Mesenchymal stem cell (in vitro differentiated cells and primary cell): Measurements from ENCODE around the gene SLC7A10.

Source experiments
- DNase-seq: peaks from one replicate; pipeline ENCODE4 v3.0.0-alpha.2; 2013
- H2AFZ ChIP-seq: one replicate; pipeline ENCODE4 v1.6.1; 2013; ENCODE audit warnings: low read depth, mild to moderate bottlenecking, control low read depth, inconsistent platforms, low read length, moderate library complexity
- H2AK5ac ChIP-seq: 2 replicates; pipeline ENCODE4 v1.6.1; 2013; ENCODE audit warnings: low read length, moderate library complexity, mild to moderate bottlenecking, inconsistent platforms; ENCODE audit not compliant: severe bottlenecking
- H2BK120ac ChIP-seq: one replicate; pipeline ENCODE4 v1.6.1; 2013; ENCODE audit warnings: low read depth, mild to moderate bottlenecking, inconsistent platforms, low read length, moderate library complexity
- H2BK12ac ChIP-seq, 2 experiments: one replicate each; pipeline ENCODE4 v1.6.1; 2013; ENCODE audit warnings: inconsistent platforms in 2 of 2, low read length in 2 of 2, mild to moderate bottlenecking in 2 of 2, moderate library complexity in 2 of 2, control low read depth in 1 of 2
- H2BK15ac ChIP-seq: one replicate; pipeline ENCODE4 v1.6.1; 2013; ENCODE audit warnings: mild to moderate bottlenecking, low read depth, inconsistent platforms; ENCODE audit not compliant: poor library complexity, severe bottlenecking
- H2BK5ac ChIP-seq: 2 replicates; pipeline ENCODE4 v1.6.1; 2013; ENCODE audit warnings: low read depth, mild to moderate bottlenecking, low read length, control low read depth, inconsistent platforms; ENCODE audit not compliant: poor library complexity, severe bottlenecking
- H3K14ac ChIP-seq, 2 experiments: one replicate each; pipeline ENCODE4 v1.6.1; 2013; ENCODE audit warnings: inconsistent platforms in 2 of 2, low read length in 2 of 2, control low read depth in 1 of 2, mild to moderate bottlenecking in 1 of 2, moderate library complexity in 1 of 2
- H3K18ac ChIP-seq, 2 experiments: one replicate each; pipeline ENCODE4 v1.6.1; 2013; ENCODE audit warnings: inconsistent platforms in 2 of 2, low read length in 2 of 2, control low read depth in 1 of 2, low read depth in 1 of 2, mild to moderate bottlenecking in 1 of 2
- H3K23ac ChIP-seq, 2 experiments: one replicate each; pipeline ENCODE4 v1.6.1; 2013; ENCODE audit warnings: inconsistent platforms in 2 of 2, low read length in 2 of 2, mild to moderate bottlenecking in 2 of 2, moderate library complexity in 2 of 2, control low read depth in 1 of 2
- H3K27ac ChIP-seq: 2 replicates; pipeline ENCODE4 v1.5.1; 2013; ENCODE audit warnings: mild to moderate bottlenecking, moderate library complexity, low read length, control low read depth, inconsistent platforms; ENCODE audit not compliant: poor library complexity, severe bottlenecking
- H3K27me3 ChIP-seq, 2 experiments: 2 replicates each; pipeline versions ENCODE4 v1.6.1 to v1.7.0; 2013; ENCODE audit warnings: low read length in 2 of 2, mild to moderate bottlenecking in 2 of 2, moderate library complexity in 2 of 2, control low read depth in 1 of 2, inconsistent platforms in 1 of 2; ENCODE audit not compliant: control insufficient read depth in 1 of 2, insufficient read depth in 1 of 2
- H3K36me3 ChIP-seq, 2 experiments: 2 replicates each; pipeline versions ENCODE4 v1.6.1 to v1.7.0; 2013; ENCODE audit warnings: low read length in 2 of 2, control low read depth in 1 of 2, inconsistent platforms in 1 of 2, low read depth in 1 of 2, mild to moderate bottlenecking in 1 of 2; ENCODE audit not compliant: insufficient read depth in 2 of 2, control insufficient read depth in 1 of 2
- H3K4ac ChIP-seq, 2 experiments: one replicate each; pipeline ENCODE4 v1.6.1; 2013; ENCODE audit warnings: inconsistent platforms in 2 of 2, low read length in 2 of 2, mild to moderate bottlenecking in 2 of 2, moderate library complexity in 2 of 2, control low read depth in 1 of 2, low read depth in 1 of 2
- H3K4me1 ChIP-seq: 2 replicates; pipeline ENCODE4 v1.6.1; 2013; ENCODE audit warnings: low read depth, low read length, control low read depth; ENCODE audit not compliant: control insufficient read depth, insufficient read depth
- H3K4me2 ChIP-seq: 2 replicates; pipeline ENCODE4 v1.6.1; 2013; ENCODE audit warnings: low read length, mild to moderate bottlenecking, inconsistent platforms; ENCODE audit not compliant: poor library complexity, severe bottlenecking
- H3K4me3 ChIP-seq, 2 experiments: 2 replicates each; pipeline versions ENCODE4 v1.5.1 to v1.7.0; 2013; ENCODE audit warnings: low read length in 2 of 2, mild to moderate bottlenecking in 2 of 2, control low read depth in 1 of 2, low read depth in 1 of 2; ENCODE audit not compliant: insufficient read depth in 1 of 2
- H3K79me1 ChIP-seq: replicated peaks from 2 replicates; pipeline ENCODE4 v1.6.1; 2013; ENCODE audit warnings: mild to moderate bottlenecking, control low read depth, low read length, inconsistent platforms; ENCODE audit not compliant: poor library complexity, severe bottlenecking
- H3K9ac ChIP-seq: 2 replicates; pipeline ENCODE4 v1.7.0; 2013; ENCODE audit warnings: mild to moderate bottlenecking, low read length, moderate library complexity
- H3K9me3 ChIP-seq: 2 replicates; pipeline ENCODE4 v1.7.0; 2013; ENCODE audit warnings: mild to moderate bottlenecking, low read length; ENCODE audit not compliant: control insufficient read depth
- H4K8ac ChIP-seq: one replicate; pipeline ENCODE4 v1.6.1; 2013; ENCODE audit warnings: inconsistent platforms, mild to moderate bottlenecking, low read length, moderate library complexity
- H4K91ac ChIP-seq: one replicate; pipeline ENCODE4 v1.6.1; 2013; ENCODE audit warnings: mild to moderate bottlenecking, low read length, inconsistent platforms
- WGBS: methylation state at CpG from one replicate; pipeline ENCODE4 v1.1.7; 2013; ENCODE audit warnings: mixed read lengths; 5-methylcytosine and 5-hydroxymethylcytosine counted together

The SLC7A10 gene

DNA sequence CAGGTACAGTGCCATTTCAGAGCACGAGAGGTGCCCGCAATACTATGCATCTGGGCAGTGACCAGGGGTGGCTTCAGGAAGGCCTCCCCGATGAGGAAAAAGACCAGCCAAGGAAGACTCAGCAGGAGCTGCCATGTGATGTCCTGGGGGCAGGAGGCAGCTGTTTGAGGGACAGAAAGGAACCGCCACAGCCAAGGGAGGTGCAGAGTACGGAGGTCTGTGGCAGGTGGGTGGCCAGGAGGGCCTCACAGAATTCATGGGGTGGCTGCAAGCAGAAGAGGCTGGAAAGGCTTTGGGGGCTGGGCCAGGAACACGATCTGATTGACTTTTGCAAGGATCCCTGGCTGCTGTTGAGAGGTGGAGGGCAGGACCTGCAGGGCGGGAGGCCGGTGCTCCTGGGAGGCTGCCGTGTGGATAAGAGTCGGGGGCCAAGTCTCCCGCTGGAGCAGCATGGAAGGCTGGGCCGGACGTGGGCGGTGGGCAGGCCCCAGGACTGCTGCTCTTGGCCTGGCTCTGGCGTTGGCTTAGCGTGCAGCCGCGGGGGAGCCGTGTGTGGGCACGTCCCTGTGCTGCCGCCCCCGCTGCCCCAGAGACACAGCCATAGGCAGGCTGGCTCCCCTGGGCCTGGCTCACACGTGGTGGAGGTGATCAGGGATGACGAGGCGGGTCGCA, 47.6 kb upstream of the SLC7A10 start:
- Histone ChIP-seq H3K4me2 (no peak overlapping the region), H3K79me1 (no peaks in the 10 kb centered on the region), H2AFZ (no peak overlapping the region), H3K4me3 (no peak overlapping the region), H3K9ac (no peak overlapping the region), H3K36me3 (no peaks in the 10 kb centered on the region), H4K91ac (peak overlapping the region; percentile 41), H3K27me3 (no peaks in the 10 kb centered on the region), H3K9me3 (no peaks in the 10 kb centered on the region), H3K4ac (no peak overlapping the region), H3K14ac (no peak overlapping the region), H4K8ac (no peak overlapping the region), H2BK15ac (no peak overlapping the region), H3K4me1 (peaks cover 25% of the 10 kb centered on the region), H3K23ac (no peak overlapping the region), H2BK12ac (no peak overlapping the region), H2BK5ac (no peak overlapping the region), H3K27ac (no peak overlapping the region), H3K18ac (no peak overlapping the region), H2BK120ac (no peak overlapping the region), H2AK5ac (no peak overlapping the region)
- WGBS, result 83% methylated on average over 26 of the region's 26 CpGs
- DNase-seq, result no peak

DNA sequence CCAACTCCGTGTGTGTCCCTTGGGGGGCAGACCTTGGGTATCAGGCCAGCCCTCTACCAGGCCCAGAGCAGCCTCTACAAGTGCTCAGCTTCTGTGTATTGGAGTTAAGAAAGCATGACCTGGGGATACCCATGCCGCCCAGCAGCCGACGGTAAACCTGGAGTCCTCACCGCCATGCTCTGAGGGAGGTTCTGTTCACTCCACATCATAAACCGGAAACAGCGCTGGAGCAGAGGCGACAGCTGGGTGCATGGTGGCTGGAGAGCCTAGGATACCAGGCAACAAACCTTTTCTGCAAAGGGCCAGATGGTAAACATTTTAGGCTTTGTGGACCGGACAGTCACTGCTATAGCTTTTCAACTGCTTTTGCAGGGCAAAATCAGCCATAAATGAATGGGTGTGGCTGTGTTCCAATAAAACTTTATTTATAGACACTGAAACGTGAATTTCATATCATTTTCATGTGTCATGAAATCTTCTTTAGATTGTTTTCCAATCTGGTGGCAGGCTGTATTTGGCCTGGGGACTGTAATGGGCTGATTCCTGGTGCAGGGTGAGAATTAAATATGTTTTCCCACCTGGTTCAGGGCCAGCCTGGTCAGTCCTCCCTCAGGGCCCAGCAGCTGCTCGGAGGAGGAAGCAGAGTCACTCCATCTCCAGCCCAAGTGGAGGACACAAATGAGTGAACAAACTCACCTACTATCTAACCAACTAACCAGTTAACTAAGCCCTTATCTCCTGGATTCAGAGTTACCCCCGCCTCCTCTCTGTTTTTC, 45.8 kb upstream of the SLC7A10 start:
- Histone ChIP-seq H4K91ac (no peak overlapping the region), H3K36me3 (no peaks in the 10 kb centered on the region), H2AFZ (no peak overlapping the region), H3K4me3 (no peak overlapping the region), H3K27ac (no peak overlapping the region), H2BK12ac (no peak overlapping the region), H2BK15ac (no peak overlapping the region), H3K18ac (no peak overlapping the region), H3K27me3 (no peaks in the 10 kb centered on the region), H3K14ac (no peak overlapping the region), H3K4me1 (peaks cover 25% of the 10 kb centered on the region), H3K23ac (no peak overlapping the region), H3K4me2 (no peak overlapping the region), H3K79me1 (no peaks in the 10 kb centered on the region), H3K9ac (no peak overlapping the region), H2BK120ac (no peak overlapping the region), H2BK5ac (no peak overlapping the region), H3K9me3 (no peaks in the 10 kb centered on the region), H2AK5ac (no peak overlapping the region), H3K4ac (no peak overlapping the region), H4K8ac (no peak overlapping the region)
- WGBS, result 83% methylated on average over 12 of the region's 12 CpGs
- no peak for DNase-seq

DNA sequence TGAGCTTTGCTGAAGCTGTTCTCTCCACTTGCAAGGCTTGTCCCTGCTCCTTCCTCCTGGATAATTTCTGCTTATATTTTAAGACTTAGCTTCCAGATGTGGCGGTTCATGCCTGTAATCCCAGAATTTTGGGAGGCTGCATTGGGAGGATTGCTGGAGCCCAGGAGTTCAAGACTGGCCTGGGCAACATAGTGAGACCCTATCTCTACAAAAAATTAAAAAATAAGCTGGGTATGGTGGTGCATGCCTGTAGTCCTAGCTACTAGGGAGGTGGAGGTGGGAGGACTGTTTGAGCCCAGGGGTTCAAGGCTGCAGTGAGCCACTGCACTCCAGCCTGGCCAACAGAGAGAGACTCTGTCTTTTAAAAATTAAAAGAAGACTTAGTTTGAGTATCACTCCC, 45.1 kb upstream of the SLC7A10 start:
- H3K23ac ChIP-seq, result no peak overlapping the region
- no peak overlapping the region for H3K4ac ChIP-seq
- H4K8ac ChIP-seq, result no peak overlapping the region
- no peak overlapping the region for H3K4me3 ChIP-seq
- H2BK15ac ChIP-seq, result no peak overlapping the region
- no peak overlapping the region for H3K14ac ChIP-seq
- H2BK12ac ChIP-seq, result no peak overlapping the region
- H2AFZ ChIP-seq, result no peak overlapping the region
- H2BK5ac ChIP-seq, result no peak overlapping the region
- no peak overlapping the region for H2AK5ac ChIP-seq
- WGBS, result 96% methylated on average over 1 of the region's 1 CpG
- no peak overlapping the region for H3K27ac ChIP-seq
- H3K36me3 ChIP-seq, result no peaks in the 10 kb centered on the region
- H3K4me2 ChIP-seq, result no peak overlapping the region
- no peak overlapping the region for H3K18ac ChIP-seq
- no peaks in the 10 kb centered on the region for H3K27me3 ChIP-seq
- no peak overlapping the region for H4K91ac ChIP-seq
- no peaks in the 10 kb centered on the region for H3K79me1 ChIP-seq
- no peak overlapping the region for H2BK120ac ChIP-seq
- no peak overlapping the region for H3K9ac ChIP-seq
- peaks cover 19% of the 10 kb centered on the region for H3K4me1 ChIP-seq
- H3K9me3 ChIP-seq, result no peaks in the 10 kb centered on the region
- DNase-seq, result no peak

DNA sequence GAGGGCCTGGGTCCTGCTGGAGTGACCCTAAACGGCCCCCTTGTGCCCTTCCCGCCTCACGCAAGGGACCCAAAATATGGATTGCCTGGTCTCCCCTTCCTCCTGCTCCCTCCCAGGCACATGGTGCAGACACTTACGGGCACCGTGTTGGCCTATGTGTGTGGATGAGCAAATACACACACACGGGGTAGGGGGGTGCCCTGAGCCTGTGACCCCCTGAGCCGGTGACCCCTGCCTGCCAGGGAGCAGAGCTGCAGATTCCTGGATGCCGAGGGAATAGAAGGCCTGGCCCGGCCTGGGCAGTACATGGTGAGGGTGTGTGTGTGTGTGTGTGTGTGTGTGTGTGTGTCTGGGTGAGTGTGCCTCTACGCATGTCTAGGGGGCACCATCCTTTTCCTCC, 43.4 kb upstream of the SLC7A10 start:
- H3K9ac ChIP-seq, result no peak overlapping the region
- H3K14ac ChIP-seq, result no peak overlapping the region
- H3K27ac ChIP-seq, result no peak overlapping the region
- H3K36me3 ChIP-seq, result no peaks in the 10 kb centered on the region
- H3K79me1 ChIP-seq, result no peaks in the 10 kb centered on the region
- H2BK5ac ChIP-seq, result no peak overlapping the region
- H3K4me2 ChIP-seq, result no peak overlapping the region
- no peak overlapping the region for H2BK12ac ChIP-seq
- no peak overlapping the region for H3K4me3 ChIP-seq
- H2BK15ac ChIP-seq, result no peak overlapping the region
- no peak overlapping the region for H4K91ac ChIP-seq
- H2AFZ ChIP-seq, result no peak overlapping the region
- H3K23ac ChIP-seq, result no peak overlapping the region
- no peak overlapping the region for H3K4ac ChIP-seq
- H3K18ac ChIP-seq, result no peak overlapping the region
- WGBS, result 84% methylated on average over 5 of the region's 10 CpGs
- H2AK5ac ChIP-seq, result no peak overlapping the region
- DNase-seq, result no peak
- peaks cover 9% of the 10 kb centered on the region for H3K4me1 ChIP-seq
- H3K27me3 ChIP-seq, result no peaks in the 10 kb centered on the region
- no peak overlapping the region for H2BK120ac ChIP-seq
- no peak overlapping the region for H4K8ac ChIP-seq
- H3K9me3 ChIP-seq, result no peaks in the 10 kb centered on the region
